HepG2 (cell line): ENCODE data around the gene C6orf136.

Experiments used
- CTCF ChIP-seq: sonication (generic); formaldehyde crosslinking; IDR thresholded peaks from 2 replicates; pipeline ENCODE4 v1.5.0; 2020; ENCODE audit warnings: mild to moderate bottlenecking, missing genetic modification reagents, moderate library complexity
- MAF1 ChIP-seq: sonication (generic); formaldehyde crosslinking; IDR thresholded peaks from 2 replicates; pipeline ENCODE4 v1.5.0; 2020; ENCODE audit warnings: missing genetic modification reagents, borderline replicate concordance
- MIXL1 ChIP-seq: IDR thresholded peaks from 2 replicates; pipeline ENCODE4 v1.6.1; 2016
- NR2C2 ChIP-seq: sonication (generic); formaldehyde crosslinking; IDR thresholded peaks from 2 replicates; pipeline ENCODE4 v1.4.0; 2020; ENCODE audit warnings: missing genetic modification reagents, mild to moderate bottlenecking, moderate library complexity, borderline replicate concordance
- RAD21 ChIP-seq: fragments of 450-650 bp; formaldehyde crosslinking; IDR thresholded peaks from 2 replicates; pipeline ENCODE4 v1.5.0; 2020; ENCODE audit warnings: mild to moderate bottlenecking
- SP2 ChIP-seq: sonication (generic); formaldehyde crosslinking; IDR thresholded peaks from 2 replicates; pipeline ENCODE4 v1.5.1; 2020; ENCODE audit warnings: mild to moderate bottlenecking, missing genetic modification reagents
- ZNF292 ChIP-seq: sonication (generic); formaldehyde crosslinking; IDR thresholded peaks from 2 replicates; pipeline ENCODE4 v1.8.1; 2022; ENCODE audit warnings: mild to moderate bottlenecking, low read depth, missing genetic modification reagents, borderline replicate concordance
- ZNF740 ChIP-seq: sonication (generic); formaldehyde crosslinking; IDR thresholded peaks from 2 replicates; pipeline ENCODE4 v1.4.0; 2020; ENCODE audit warnings: missing genetic modification reagents
- TF ChIP-seq, protein P1 (sequence below): sonication (generic); formaldehyde crosslinking; IDR thresholded peaks from 2 replicates; pipeline ENCODE4 v1.4.0; 2020; ENCODE audit warnings: mild to moderate bottlenecking, missing genetic modification reagents

GRCh38 chr6:30670760-30671527 lies 24.0 kb downstream of the C6orf136 start:
- TF ChIP-seq MIXL1 = no peak
- TF ChIP-seq SP2 (CRISPR knock-in tag) = no peak
- no peak for TF ChIP-seq MAF1 (CRISPR knock-in tag)
- TF ChIP-seq, protein P1, sequence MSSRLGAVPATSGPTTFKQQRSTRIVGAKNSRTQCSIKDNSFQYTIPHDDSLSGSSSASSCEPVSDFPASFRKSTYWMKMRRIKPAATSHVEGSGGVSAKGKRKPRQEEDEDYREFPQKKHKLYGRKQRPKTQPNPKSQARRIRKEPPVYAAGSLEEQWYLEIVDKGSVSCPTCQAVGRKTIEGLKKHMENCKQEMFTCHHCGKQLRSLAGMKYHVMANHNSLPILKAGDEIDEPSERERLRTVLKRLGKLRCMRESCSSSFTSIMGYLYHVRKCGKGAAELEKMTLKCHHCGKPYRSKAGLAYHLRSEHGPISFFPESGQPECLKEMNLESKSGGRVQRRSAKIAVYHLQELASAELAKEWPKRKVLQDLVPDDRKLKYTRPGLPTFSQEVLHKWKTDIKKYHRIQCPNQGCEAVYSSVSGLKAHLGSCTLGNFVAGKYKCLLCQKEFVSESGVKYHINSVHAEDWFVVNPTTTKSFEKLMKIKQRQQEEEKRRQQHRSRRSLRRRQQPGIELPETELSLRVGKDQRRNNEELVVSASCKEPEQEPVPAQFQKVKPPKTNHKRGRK = no peak
- TF ChIP-seq ZNF740 (CRISPR knock-in tag) = no peak
- no peak for TF ChIP-seq NR2C2 (CRISPR knock-in tag)
- peak; percentile 69 for TF ChIP-seq CTCF (CRISPR knock-in tag)
- 0 out of 2 replicates have a peak, but pooled peaks have one; percentile 37 for TF ChIP-seq RAD21
- no peak for TF ChIP-seq ZNF292 (CRISPR knock-in tag)
